Fibroblast of skin of right quadriceps (primary cell): ENCODE data around the gene CSF2RB.

Experiments used
- DNase-seq: peaks from one replicate; pipeline ENCODE4 v3.0.0-alpha.2; 2013

CSF2RB gene

DNA sequence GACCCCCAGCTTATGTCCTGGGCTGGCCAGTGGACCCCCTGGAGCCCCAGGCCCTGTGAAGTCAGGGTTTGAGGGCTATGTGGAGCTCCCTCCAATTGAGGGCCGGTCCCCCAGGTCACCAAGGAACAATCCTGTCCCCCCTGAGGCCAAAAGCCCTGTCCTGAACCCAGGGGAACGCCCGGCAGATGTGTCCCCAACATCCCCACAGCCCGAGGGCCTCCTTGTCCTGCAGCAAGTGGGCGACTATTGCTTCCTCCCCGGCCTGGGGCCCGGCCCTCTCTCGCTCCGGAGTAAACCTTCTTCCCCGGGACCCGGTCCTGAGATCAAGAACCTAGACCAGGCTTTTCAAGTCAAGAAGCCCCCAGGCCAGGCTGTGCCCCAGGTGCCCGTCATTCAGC is 24.6 kb downstream of the CSF2RB start:
- DNase-seq = no peak

DNA sequence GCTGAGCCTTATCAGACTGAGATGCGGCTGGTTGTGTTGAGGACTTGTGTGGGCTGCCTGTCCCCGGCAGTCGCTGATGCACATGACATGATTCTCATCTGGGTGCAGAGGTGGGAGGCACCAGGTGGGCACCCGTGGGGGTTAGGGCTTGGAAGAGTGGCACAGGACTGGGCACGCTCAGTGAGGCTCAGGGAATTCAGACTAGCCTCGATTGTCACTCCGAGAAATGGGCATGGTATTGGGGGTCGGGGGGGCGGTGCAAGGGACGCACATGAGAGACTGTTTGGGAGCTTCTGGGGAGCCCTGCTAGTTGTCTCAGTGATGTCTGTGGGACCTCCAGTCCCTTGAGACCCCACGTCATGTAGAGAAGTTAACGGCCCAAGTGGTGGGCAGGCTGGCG is 25.5 kb downstream of the CSF2RB start:
- no peak for DNase-seq

DNA sequence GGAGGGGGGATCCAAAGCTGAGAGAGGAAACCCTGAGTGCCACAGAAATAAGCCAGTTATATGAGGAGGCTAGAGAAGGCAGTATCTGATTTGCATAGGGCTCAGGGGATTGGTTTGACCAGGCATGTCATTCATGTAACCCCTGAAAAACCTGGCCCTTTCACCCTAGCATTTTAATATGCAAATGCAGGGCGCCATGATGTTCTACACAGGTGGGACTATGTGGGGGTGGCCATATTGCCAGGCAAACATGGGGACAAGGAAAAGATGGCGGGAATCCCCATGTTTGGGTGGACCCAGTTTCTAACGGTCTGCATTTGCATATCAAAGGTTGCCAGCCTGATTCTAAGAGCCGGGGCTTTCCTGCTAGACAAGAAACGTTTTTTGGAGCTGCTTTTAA is 27.2 kb downstream of the CSF2RB start:
- no peak for DNase-seq

DNA sequence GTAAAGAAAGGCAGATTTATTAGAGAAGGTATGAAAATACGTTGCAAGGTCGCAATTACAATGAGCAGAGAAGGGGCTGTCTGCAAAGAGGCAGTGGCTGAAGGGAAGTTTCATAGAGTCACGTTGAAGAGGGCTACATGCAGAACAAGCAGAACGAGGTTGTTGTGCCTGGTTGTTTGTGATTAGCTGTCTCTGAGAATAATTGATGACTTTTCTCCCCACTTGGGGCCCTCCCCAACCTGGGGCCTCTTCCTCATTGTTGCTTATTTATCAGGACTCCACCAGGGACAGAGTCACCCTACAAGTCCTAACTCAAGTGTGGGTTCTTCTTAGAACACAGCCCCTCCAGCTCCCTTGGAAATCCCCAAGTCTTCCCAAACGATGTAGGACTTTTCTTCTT is 29.1 kb downstream of the CSF2RB start:
- DNase-seq = no peak

DNA sequence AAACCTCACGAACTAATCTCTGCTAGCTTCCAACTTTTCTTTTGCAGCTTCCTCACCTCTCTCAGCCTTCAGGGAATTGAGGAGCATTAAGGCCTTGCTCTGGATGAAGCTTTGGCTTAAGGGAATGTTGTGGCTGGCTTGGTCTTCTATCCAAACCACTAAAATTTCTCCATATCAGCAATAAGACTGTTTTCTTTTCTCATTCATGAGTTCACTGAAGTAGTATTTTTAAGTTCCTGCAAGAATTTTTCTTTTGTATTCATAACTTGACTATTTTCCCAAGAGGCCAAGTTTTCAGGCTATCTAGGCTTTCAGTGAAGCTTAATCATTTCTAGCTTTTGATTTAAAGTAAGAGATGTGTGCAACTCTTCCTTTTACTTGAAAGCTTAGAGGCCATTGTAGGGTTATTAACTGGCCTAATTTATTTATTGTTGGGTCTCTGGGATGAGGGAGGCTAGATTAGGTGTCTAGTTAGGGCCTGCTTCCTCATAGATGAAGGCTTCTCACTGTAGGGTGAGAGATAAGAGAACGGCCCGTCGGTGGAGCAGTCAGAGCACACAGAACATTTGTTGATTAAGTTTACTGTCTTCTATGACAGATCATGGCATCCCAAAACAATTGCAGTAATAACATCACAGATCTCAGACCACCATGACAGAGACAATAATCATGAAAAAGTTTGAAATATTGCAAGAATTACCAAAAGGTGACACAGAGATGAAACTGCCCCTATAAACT is 33.2 kb downstream of the CSF2RB start:
- peak; percentile 6 for DNase-seq

DNA sequence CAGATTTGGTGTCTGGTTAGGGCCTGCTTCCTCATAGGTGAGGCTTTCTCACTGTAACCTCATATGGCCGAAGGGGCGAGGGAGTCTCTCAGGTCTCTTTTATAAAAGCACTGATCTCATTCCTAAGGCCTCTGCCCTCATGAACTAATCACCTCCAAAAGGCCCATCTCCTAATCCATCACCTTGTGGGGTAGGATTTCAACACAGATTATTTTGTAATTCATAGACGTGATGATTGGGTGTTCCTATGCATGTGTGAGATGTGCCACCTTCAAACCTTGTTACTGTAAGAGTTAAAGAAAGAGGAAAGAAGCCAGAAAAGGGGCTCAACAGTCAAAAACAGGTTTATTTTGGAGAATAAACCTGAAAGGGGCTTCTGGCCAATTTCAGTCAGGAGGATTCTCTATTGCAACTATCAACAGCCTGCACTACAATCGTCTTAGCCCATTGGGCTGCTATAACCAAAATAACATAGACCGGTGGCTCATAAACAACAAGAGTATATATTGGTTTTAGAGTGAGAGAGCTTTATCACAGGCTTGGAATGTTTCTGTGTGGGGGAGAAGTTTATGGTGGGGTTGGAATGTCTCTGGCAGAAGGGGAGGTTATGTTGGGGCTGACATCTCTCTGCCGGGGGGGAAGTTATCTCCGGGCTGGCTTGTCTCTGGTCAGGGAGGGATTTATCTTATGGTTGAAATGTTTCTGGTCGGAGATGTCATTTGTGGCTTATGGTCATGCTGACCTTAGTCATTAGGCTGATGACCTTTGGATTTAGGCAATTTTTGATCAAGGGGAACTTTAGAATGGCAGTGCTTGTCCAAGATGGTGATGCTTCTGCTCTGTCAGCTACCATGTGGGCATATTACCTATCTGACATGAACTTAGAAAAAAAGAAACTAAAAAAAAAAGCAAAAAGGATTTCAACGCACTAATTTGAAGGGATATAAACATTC is 35.1 kb downstream of the CSF2RB start:
- DNase-seq = peak; percentile 6

DNA sequence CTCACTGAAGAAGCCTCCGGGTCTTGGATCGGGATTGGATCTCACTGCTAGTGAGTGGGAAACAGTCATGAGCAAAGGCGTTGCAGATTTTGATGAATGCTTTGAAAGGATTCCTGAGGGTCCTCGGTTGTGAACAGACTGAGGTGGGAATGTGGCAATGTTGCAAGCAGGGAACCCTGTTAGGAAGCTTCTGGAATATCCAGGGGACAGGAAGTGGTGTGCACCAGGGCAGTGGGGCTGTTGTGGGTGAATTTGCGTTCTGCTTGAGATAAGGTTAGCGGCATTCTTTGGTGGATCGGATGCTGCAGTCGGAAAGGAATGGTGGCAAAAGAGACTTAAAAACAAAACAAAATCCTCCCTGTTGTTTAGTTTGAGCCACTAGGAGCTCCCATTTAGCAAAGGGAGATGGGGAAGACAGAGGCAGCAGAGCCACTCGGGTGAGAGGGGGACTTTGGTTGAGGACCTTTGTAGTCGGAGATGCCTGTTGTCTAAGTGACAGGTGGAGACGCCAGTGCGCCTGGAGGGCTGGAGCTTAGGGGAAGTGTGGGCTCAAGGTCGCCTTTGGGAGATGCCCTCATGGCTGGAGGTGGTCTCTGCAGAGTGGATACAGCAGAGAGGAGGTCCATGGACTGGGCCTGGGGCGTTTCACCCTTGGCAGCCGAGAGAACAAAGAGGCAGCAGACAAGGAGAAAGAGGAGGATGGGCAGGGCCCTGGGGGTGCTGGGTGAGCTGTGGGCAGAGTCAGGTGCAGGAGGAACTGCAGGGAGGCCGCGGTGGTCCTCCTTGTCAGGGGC is 37.6 kb downstream of the CSF2RB start:
- no peak for DNase-seq

DNA sequence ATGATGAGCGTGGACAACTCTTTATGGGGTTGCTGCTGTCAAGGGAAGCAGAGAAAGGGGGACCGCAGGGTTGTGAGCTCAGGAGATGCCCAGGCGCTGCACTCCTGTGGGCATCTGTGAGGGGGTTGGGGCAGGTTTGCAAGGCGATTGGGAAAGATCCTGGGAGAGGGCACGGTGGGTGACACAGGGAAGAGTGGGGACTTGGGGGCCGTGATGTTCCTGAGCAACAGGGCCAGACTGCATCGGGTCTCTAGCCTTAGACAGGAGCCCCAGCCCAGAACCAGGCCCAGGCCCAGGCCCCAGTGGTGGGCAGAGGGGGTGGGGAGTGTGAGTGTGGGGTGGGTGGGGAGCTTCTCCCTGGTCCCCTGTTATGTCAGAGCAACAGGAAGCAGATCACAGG is 38.3 kb downstream of the CSF2RB start:
- no peak for DNase-seq

DNA sequence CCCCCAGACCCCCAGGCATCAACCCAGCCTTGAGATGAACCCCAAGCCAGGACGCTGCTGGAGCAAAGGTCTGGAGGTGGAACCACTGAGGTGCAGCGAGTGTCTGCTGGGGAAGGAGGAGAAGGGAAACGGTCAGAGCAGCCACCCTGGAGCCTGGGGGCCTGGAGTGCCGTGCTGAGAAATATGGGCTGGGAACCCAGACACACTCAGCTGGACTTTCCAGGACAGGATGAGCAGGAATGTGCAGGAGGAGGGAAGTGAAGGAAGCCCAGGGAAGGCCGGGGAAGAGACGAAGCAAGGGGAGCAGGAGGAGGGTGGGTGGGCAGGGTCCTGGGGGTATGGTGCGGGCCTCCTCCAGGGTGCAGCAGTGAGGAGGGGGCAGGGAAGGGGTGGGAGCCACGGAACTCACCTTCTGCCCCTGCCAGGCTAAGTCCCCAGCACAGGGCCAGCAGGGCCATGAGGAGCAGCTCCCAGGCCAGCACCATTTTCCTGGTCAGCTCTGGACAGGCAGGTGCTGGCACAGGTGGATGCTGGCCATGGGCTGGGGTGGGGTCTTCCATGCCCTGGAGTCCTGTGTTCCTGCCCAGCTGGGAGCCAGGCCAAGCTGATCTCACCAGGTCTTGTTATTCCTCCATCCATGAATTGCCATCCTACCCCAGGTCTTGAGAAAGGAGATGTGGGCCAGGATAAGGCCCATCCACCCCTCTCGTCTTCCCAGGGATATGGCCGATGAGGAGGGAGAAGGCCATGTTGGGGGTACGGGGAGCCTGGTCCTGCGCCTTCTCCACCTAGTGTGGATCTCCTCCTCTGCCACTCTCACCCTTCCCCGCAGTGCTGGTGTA is 40.0 kb downstream of the CSF2RB start:
- DNase-seq = no peak

DNA sequence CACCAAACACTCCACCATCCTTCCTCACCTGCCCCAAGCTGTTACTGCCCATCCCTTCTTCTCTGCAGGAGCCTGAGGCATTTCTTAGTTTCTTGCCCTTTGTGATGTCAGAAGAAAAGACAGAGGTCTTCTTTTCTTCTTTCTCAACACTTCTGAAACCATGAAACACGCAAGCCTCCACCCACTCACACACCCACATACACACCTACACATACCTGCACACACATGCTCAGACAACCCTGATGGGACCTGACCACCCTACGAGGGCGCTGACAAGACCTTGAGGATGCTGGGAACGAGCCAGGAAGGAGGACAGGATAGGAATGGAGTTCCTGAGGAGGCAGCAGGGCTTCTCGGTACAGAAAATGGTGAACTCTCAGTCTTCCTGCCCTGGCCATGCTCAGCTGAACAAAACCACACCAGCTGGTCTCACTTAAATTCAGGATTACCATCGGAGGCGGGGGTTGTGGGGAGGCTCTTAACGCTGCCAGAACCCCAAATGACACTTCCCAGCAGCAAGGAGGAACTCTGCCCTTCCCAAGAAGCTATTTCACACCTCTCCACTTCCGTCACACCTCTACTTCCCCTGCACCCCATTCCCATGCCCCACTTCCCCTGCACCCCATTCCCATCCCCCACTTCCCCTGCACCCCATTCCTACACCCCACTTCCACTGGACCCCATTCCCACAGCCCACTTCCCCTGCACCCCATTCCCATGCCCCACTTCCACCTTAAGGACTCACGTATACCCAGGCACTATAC is 41.0 kb downstream of the CSF2RB start:
- DNase-seq = no peak

DNA sequence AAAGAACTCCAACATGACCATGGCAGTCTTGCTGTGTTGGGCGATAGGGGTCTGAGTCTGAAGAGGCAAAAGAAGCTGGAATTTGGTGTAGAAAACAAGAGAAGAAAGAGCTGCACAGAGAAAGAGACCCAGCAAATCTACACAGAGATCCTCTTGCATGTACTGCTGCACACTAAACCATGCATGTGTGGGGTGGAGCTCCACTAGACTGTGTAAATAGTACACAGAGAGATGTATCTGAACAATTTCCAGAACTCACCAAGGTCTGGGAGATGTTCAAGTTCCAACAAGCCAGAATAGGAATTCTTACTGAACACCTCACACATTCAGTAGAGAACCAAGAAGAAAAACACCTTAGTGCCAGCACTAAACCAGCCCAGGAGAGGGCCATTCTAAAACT is 42.3 kb downstream of the CSF2RB start:
- DNase-seq = no peak

DNA sequence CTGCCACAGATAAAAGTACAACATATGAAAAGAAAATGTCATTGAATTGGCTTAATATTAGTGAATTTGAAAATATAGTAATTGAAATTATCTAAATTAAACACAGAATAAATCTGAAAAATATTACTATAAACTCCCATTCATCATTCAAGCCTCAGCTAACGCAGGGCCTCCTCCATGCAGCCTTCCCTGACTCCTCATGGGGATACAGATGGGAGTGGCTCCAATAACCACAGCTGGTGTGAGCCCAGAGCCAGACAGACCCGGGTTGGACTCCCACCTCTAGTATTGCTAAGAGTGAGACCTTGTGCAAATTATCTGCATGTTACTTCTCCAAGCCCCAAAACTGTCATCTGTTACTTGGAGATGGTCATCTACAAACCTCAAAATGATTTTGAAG is 44.9 kb downstream of the CSF2RB start:
- DNase-seq = no peak

DNA sequence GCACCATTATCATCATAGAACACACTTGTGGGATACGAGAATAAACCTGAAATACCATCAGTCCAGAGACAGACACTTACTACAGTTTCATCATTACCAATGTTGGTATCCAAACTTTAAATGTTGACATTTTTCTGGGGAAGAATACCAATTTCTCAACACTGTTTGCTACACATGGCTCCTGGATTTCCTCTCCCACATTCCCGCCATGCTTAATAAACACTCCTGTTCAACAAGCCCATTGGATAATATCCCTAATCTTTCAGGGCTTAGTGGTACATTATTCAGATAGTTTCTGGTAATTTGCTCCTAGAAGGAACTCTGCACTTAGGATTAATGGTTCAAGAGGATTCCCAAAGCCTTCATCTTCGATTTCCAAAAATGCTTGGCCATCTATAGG is 48.2 kb downstream of the CSF2RB start:
- DNase-seq = no peak

DNA sequence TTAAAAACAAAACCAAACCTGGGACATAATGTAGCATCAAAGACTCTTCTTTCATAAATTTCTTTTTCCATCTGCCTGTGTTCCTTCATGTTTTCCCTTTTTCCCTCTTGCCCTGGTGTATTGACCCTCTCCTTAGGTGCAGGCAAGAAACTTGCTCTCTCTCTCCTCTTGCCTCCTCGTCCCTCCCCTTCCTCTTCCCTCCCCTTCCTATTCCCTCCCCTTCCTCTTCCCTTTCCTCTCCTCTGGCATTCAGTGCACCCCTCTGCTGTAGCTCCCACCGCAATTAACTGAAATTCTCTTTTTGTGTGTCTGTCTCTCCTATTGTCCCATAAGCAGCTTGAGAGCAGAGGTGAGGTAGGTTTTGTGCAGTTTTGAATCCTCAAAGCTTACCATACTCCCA is 49.9 kb downstream of the CSF2RB start:
- DNase-seq = no peak

DNA sequence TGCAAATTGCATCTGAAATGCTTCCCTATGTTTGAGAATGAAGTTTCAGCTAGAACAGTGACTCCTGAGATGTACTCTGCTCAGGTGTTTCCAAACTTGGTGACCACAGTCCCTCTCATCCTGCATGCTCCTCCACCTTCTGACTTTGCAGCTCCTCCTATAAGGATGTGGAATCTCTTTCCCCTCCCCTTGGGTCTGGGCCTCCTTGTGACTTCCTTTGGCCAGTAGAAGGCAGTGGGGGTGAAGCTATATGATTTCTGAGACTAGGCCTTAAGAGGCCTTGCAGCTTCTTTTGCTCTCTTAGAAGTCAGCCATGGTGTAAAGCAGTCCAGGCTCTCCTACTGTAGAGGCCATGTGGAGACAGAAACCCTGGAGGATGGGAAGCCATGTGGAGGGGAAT is 50.7 kb downstream of the CSF2RB start:
- DNase-seq = no peak

DNA sequence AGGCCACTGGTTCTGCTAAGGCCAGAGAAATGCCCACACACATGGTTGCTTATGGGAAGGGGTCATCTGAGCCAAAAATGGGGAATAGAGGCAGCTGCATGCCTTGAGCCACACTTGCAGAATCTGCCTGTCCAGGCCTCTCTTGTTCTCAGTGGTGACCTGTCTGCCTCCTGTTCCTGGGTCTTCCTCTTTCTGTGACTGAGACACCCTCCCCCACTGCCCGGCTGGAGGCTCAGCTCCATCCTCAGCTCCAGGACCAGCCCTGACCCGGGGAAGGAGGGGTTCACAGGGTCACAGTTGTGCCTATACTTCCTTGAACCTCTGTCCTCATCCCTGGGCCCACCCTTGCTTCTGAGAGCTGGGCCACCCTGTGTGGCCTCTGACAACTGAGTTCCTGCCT is 52.3 kb downstream of the CSF2RB start:
- no peak for DNase-seq

DNA sequence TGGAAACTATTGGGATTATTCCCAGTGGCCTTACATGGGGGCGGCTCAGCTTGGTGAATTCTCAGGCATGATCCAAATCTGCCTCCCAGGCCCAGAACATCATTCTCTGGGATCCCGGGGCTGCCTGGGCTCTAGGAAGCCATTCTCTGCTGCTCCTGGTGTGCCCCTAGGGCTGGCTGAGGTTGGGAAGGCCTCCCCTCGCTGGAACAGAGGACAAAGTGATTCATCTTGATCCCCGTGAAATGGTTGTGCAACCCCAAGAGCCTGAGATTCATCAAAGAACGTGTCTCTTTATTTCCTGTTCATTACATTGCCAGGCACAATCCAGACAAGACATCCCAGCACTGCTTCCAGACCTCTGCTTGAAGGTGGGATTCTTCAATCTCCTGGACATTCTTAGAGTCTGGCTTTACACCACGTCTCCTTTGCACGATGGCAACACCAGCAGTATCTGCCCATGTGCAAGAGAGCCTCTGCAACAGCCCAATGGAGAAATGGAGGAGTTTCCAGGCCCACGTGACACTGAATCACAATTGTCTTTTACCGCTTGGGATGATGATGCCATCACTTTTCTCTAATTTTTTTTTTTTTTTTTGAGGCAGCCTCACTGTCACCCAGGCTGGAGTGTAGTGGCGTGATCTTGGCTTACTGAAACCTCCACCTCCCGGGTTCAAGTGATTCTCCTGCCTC is 53.6 kb downstream of the CSF2RB start:
- no peak for DNase-seq

DNA sequence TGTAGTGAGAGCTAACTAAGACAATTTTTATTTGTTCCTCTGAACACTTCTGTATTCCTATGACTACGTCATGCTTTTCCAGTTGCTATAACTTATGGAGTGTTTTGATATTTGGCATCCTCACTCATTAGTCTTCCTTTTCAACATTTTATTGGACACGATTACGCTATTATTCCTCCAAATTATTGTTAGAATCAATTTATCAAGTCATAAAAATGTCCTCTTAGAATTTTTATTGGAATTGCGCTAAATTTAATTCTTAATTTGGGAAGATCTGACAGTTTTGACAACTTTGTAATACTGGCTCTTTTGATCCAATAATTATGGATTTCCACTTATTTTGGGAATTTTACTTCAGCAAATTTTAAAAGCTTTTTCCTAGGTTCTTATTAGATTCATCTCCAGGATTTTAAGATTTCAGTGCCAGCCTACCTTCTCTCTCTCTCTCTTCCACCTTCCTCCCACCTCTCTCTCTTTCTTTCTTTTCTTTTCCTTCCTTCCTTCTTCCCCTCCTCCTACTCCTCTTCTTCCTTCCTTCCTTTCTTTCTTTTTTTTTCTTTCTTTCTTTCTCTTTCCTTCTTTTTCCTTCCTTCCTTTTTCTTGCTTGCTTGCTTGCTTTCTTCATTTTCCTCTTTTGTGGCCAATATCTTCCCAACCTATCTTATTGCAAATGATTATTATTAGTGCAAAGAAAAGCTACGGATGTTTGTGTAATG is 55.0 kb downstream of the CSF2RB start:
- no peak for DNase-seq

DNA sequence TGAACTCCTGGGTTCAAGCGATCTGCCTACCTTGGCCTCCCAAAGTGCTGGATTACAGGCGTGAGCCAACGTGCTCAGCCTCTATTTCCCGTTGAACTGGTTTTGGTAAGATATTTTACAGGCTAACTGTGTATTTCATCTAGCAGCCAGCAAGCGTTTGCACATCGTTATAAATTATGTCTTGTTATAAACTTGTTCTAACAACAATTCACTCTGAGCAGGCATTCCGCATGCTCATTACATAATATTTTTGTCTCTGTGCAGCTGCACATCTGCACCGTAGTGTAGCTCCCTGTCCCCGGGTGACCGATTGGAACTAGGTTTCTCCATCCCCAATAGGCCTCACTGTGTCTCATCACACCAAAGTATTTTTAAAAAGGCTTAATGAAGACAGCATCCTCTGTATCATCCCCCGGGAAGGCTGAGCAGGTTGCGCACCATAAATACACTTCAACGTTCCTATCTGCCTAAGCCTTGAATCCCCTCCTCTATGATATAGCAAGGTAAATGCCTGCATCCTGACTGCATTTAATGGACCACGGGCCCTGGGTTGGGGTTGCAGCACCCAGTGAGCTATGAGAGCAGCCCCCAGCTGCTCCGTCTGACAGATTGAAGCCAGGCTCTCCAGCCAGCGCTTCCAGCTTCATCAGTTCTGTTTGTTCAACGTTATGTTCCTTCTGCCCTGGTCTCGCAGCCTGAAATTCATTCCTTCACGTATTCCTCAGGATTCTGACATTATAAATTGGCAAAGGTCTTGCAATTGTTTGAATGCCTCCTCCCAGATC is 58.1 kb downstream of the CSF2RB start:
- no peak for DNase-seq

DNA sequence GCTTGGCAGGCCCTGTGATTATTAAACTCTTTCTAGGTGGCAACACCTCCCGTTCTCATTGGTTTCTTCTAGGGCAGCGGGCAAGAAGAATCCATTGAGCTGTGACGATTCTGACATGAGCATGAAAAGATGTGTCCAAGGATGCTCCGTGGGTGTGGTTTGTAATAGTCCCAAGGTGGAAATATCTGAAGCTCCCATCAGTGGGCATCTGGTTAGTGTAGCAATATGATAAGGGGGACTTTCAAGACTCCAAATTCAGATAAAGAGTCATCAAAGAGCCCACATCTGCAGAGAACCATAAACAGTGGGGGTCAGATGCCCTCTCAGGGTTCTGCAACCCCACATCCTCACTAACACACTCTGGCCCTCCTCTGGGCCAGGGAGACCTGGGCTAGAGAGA is 63.2 kb downstream of the CSF2RB start:
- no peak for DNase-seq
